SIG-M5 treated with dmso at 0.1 percent for 504 hours (cell line): ENCODE data around the gene VPS13D.

ENCODE experiments used
- DNase-seq: peaks from one replicate; lab custom pipeline; 2025; ENCODE audit not compliant: unreplicated experiment; lab: John Stamatoyannopoulos, UW

Gene VPS13D

GRCh38 chr1:12426030-12426429, 196.2 kb downstream of the VPS13D start:
- no peak for DNase-seq

DNA sequence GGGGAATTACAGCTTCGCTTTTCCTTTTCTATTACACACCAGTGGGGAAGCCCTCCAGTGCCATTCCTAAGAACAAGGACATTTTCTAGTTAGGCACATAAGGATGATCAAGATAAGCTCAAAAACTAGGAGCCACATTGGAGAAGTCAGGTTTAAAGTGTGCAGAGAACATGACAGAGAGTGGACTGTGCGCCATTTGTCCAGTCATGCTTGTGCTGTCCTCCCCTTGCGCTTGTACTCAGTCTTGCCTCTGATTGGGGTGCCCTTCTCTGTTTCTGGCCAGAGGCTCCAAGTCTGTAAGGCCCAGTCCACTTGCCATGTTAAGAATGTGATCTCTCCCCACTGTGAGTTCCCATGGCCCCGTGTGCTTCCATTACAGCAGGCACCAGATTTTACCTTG, 198.5 kb downstream of the VPS13D start:
- no peak for DNase-seq

GRCh38 chr1:12430525-12430924, 200.7 kb downstream of the VPS13D start:
- DNase-seq: no peak

- no peak for DNase-seq
Measured at GRCh38 chr1:12432897-12433296, 203.1 kb downstream of the VPS13D start.

- no peak for DNase-seq
Measured at GRCh38 chr1:12433323-12434053, 203.7 kb downstream of the VPS13D start.

DNA sequence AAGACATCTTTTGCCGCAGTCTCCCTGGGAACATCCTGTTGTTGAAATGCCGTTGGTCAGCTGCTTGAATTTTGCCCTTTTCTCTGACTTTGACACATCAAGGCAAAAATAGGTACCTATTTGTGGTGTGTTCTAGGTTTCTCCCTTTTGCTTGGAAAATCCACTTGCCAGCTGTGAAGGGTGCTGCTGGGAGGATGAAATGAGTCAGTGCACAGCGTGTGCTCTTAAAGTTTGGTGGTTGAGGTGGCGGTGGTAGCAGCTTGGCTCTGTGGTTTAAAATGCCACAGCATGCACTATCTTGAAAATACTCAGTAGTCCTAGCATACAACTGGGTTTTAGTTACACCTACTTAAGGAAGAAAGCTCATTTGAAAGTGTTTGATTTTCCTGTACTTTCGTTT, 204.3 kb downstream of the VPS13D start:
- DNase-seq: no peak

DNA sequence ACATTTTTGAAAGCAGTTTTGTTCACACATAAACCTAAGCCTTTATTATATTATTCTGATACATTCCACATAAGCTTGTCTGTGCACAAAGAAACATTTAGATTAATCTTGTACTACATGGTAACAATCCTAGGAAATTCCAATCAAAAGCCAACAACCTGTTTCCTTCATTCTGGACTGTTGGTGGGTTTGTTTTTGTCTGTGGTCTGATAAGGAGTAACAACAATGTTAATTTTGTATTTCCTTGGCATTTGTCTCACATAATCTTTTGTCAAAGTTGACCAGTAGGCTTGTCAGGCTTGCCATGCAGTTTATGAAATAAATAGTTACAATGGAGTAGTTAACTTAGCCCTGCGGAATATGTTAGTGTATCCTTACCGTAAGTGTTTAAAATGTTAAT, 204.9 kb downstream of the VPS13D start:
- no peak for DNase-seq

DNA sequence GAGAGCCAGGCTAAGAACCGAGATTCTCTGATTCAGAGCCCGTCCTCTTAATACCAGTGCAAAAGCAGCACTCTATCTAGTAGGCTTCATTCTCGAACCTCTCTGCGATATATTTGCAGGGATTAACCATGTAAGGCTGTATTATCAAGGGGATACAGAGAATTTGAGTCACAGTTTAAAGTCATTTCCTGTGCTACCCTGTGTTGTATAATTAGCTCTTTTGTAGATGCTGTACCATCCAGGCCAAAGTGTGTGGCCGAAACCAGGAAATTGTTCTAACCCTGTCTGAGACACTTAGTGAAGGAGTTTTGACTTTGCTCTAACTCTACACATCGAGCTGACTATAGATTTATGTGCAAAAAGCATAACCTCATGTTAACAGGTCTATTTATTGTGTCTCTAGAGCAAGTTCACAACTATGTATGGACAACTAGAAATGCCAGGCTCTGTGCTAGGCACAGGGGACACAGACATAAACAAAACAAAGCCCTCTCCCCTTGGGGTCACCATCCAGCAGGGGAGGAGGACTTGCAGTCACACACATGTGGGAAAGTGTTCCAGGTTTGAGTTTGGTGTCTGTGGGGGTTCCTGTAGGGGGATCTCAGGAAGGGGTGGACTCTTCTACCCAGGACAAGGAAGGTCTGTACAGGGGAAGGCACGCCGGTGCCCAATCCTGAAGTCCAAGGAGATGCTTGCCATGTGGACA, 206.0 kb downstream of the VPS13D start:
- no peak for DNase-seq

DNA sequence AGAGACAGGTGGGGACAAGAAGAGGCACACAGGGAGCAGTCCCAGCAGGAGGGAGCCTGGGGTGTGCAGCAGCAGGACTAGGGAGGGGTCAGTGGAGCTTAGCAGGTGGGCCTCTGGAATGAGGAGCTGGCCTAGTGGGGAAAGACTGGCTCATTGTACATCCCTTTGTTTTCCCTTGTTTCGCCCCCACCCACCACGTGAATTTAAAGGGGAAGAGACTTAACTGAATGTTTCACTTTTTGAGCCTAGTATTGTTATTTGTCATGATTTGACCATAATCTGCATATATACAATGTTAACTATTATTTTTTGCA, 206.5 kb downstream of the VPS13D start:
- DNase-seq: no peak

DNA sequence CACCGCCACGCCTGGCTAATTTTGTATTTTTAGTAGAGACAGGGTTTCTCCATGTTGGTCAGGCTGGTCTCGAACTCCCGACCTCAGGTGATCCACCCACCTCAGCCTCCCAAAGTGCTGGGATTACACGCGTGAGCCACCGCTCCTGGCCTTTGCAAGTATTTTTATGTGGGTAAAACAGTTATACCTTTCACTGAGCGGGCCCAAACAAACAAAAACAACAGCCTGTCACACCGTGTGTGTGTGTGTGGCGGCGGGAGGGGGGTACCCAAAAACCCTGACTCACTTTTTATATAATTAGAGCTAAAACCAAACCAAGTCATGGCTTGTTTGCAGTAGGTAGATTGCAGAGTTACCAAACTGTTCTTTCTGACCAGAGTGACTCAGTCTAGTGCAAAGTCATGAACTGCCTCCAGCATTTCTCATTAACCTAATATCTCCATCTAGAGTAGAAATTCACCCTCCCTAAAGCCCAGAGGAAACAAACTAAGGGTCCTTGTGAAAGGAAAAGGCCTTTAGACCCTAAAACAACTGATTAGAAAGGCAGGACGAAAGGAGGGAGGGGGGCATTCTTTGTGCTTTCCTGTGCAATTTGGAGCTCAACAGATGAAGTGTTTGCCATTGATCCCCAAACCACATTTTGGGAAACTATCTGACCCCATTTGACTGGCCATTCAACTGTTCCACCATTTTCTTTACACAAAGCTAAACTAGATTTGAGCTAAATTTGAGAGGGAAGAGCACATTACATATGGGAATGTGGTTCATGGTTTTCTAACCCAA, 207.2 kb downstream of the VPS13D start:
- DNase-seq: no peak

GRCh38 chr1:12437629-12438028, 207.8 kb downstream of the VPS13D start:
- no peak for DNase-seq

DNA sequence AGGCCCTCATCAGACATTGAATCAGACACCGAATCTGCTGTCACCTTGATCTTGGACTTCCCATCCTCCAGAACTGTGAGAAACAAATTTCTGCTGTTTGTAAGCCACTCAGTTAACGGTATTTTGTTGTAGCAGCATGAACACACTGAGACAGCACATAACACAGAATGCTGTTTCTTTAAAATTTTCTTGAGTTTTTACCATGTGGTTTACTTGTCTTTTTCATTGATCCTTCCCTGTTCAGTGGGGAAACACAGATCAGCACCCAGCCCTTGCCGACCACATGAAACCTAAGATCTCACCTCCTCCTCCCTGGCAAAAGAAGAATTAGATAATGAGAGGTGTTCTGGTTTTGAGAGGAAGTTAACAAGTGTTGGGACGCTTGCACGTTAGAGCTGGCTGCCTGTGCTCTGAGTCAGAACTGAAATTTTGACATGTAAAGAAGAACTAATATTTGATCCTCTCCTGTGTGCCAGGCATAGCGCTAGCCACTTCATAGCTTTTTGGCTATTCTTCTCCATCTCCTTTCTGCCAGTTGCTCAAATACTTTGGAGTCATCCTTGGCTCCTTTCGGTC, 208.6 kb downstream of the VPS13D start:
- DNase-seq: no peak

GRCh38 chr1:12439073-12439472, 209.2 kb downstream of the VPS13D start:
- no peak for DNase-seq

DNA sequence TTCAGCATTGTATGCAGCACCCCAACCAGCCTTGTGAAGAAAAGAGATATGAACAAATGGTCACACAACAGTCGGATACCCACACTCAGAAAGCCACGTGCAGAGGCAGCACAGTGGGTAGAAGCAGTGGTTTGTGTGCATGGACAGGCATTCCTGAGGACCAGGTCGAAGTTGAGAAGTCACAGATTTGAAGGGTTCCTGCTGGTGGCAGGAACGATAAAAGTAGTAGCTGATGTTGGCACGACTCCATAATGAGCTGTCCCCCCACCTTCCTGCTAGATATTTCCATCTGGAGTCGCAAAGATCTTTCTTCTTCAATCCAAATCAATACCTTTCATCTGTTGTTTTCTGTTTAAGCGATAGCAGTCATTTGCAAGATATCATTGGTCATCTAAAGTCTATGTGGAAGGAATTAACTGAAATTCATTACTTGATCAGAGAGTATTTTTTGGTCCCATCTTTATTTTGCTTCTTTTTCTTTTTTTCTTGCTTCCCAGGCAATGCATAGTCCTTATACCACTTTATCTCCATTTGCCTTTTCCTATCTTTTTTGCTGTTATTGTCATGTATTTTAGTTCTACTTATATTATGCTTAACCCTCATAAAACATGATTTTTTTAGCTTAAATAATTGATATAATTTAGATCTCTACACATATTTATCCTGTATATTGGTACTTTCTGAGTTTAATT, 211.7 kb downstream of the VPS13D start:
- DNase-seq: no peak

- DNase-seq: no peak
Measured at GRCh38 chr1:12442217-12442616, 212.4 kb downstream of the VPS13D start.

DNA sequence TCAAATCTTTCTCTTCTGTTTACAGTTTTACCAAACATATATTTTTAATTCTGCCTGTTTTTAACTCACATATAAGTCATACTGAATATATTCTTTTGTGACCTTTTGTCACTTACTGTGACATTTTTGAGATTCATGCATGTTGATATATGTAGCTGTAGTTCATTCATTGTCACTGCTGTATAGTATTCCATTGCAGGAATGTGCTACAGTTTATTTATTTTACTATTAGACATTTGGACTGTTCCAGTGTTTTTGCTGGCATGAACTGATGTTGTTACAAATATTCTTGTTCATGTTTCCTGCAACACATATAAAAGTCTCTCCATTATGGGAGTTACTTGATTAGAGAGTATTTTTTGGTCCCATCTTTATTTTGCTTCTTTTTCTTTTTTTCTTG, 213.3 kb downstream of the VPS13D start:
- no peak for DNase-seq

DNA sequence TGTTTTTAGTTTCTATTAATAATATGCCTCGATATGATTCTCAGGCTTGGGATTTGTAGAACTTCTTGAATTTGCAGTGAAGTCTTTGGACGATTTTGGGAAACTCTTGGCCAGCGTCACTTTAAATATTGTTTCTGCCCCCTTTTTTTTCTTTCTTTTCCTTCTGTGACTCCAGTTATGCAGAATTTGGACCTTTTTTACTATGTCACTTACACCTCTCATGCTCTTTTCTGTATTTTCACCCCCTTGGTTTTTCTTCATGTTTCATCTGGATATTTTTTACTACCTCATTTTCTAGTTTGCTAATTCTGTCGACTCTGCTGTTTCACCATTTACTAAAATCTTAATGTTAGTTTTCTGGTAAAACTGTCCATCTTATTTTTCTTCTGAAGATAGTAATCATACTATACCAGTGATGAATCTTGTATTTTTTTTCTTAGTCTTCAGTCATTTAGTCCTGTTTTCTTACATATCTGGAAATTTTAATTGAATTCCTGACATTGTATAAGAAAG, 214.6 kb downstream of the VPS13D start:
- DNase-seq: no peak

GRCh38 chr1:12445257-12445656, 215.4 kb downstream of the VPS13D start:
- no peak for DNase-seq

DNA sequence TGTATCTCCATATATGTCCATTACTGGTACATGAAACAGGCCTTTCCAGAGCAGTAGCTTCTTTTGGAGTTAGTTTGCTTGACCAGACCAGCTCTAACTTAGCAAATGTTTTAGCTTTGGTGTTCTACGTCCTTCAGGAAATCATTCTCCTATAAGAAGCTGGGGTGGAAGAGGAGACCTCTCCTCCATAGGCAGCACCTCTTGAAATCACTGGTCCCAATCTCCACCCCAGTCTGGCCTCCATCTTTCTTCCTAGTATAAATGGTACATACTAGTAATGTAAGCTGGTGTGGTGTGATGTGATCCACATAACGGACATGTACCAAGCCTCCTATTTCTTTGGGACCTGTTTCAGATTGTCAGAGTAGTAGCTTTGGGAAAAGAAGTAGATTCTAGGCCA, 216.8 kb downstream of the VPS13D start:
- no peak for DNase-seq

GRCh38 chr1:12447307-12447706, 217.5 kb downstream of the VPS13D start:
- DNase-seq: no peak

DNA sequence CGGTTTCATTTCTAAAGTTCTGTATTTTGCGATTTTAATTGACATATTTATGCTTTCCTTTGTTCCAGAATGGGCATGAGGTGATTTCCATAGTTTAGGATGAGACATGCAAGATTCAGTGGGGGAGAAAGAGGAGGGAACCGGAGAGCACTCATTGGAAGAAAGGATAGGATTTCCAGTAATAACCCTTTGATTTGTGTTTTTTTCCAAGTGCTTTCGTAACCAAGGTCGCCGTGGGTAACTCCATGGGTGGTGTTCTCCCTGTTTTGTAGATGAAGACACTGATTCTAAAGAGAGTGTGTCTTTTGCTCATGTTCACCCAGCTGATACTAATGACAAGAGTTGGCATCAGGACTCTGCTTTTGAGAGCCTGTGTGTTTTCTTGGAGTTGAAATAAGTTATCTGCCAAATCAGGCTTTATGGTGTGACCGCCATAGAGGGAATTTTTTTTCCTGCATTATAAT, 218.1 kb downstream of the VPS13D start:
- DNase-seq: no peak
